Effector CD4-positive, alpha-beta T cell (primary cell): Measurements from ENCODE around the gene CLMP.
"Not testable (repeated sequence)": the region's sequence is repeated elsewhere in the genome, so short reads cannot be mapped to it uniquely, and the experiment has no call there.

Experiments used
- DNase-seq: peaks from one replicate; pipeline ENCODE4 v3.0.0-alpha.2; 2020

Gene CLMP

DNA sequence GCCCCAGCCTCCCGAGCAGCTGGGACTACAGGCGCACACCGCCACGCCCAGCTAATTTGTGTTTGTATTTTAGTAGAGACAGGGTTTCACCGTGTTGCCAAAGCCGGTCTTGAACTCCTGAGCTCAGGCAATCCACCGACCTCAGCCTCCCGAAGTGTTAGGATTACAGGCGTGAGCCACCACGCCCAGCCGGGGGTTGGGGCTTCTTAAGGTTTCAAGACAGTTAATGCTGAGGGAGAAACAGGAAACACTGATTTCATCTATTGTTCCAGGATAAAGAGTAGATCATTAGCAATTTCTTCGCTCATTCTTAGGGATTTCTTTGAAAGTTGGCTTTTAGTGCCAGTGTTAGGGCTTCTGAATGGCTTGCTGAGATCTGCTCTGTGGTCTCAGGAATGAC, 21.2 kb upstream of the CLMP start:
- DNase-seq, result no peak

DNA sequence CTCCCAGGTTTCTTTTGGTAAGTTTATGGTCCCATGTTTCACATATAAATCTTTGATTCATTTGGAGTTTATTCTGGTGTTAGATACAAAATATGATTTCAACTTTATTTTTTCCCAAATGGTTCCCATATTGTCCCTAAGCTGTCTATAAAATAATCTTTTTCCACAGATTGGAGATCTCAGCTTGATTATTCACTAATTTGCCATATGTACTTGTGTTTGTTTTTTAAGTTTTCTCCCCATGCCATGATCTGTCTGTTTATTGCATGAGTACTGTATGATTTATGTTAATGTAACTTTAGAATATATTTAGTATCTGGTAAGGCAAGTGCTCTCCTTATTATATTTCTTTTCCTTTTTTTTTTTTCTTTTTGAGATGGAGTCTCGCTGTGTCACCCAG, 19.9 kb upstream of the CLMP start:
- DNase-seq, result no peak

DNA sequence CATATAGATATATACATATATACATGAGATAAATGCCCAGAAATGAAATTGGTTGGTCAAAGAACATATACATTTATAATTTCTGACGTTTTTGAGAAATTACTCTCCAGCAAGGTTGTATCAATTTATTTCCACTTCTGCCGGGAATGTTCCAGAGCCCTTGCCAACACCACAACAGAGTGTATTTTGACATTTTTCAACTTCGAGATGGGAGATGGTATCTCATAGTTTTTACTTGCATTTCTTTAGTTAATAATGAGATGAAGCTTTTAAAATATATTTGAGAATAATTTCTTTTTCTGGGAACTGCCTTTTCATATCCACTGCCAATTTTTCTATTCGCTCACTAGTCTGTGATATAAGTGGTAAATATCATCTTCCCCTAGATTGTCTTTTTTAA, 19.3 kb upstream of the CLMP start:
- no peak for DNase-seq

DNA sequence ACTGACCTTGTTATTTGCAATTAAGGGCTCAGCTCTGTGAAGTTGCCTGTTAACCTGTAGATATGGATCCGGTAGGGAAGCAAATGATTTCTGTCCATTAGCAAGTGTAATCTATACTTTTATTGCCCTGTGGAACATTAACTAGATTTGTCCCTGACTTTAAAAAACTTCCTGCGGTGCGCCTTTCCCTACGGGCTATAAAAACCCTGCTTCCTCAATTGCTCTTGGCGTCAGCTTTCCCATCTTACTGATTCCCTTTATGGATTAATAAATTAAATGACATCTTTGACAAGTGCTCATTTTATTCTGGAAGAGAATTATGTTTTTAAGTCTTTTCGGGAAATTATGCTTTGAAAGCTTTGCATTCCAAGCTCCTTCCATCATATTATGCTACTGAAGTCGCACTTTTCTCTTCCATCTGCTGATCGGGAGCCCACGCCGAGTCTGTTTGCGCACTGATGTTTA, 18.3 kb upstream of the CLMP start:
- no peak for DNase-seq

DNA sequence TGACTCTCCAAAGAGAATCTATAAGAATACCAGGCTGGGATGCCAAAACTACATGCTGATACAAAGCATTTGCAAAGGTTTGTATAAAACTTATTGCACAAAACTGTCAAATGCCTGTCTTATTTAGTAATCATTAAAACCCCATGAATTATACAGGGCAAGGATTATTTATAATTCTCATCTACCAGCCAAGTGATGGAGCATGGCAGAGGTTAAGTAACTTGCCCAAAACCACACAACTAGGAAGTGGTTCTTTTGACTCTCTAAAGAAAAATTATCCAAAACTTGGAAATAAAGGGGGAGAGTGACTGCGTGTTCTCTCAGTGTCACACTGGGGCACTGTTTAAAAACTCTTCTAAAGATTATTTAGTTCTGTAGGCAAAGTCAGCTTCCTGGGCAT, 17.4 kb upstream of the CLMP start:
- DNase-seq, result no peak

DNA sequence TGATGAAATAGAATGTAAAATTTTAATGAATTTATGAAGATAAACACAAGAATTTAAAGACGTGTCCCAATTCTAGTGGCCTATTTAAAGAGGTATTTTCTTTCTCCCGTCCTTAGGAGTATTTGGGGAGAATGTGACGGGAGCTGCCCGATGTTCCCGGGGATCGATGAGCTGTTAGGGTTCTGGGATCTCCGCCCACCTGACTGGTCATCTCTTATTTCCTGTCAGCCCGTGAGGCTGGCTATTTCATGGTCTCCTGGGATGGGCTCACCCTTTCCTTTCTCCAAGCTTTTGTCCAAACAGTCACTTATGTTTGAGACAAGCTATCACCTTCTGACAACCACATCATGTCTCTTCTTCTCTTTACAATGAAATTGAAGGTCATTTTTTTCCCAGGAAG, 16.9 kb upstream of the CLMP start:
- no peak for DNase-seq

DNA sequence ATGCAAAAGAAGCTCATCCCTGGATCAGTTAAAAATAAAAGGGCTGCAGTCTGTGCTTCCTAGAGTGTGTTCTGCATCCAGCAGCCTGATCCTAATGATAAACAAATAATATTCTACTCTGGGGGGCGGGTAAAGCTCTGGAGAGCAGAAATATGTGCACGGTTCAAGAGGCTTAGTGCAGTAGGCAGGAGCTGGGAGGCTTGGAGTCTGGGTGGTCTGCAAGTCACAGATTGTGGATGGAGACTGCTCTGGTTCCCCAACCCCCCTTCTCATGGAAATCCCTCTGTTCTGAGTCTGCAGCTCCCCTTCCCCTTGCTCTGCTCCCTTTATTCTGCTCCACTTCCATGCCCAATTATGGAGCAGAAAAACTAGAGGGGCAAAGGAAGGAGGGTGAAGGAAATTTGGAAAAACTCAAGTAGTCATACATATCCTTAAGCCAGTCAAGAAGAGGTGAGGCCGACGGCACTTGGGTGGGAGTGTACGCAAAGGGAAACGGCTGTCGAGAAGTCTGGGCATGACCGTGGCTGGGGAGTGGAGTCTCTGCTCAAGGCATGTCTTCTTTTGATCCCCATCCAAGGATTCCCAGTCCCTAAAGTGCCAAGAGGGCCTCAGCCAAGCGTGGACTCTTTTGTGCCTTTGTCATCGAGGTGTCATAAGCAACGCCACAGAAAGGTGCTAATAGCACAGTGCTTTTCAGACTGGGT, 16.3 kb upstream of the CLMP start:
- DNase-seq, result no peak

DNA sequence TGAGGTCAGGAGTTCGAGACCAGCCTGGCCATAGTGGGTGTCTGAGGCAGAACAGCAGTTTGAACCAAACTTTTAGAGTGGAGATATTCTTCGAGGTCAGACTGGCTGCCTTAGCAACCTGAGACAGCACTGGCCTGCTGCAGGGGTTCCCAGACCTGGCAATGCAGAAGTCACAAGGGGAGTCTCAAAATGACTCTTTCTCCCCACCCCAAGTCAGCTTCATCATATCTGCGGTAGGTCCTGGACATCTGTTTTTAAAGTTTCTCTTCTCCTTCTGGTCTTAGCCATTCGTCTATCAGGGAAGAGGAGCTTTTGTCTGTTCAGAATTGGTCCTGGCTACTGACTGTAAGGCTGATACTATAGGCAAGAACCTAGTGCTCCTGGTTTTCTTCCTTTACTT, 14.5 kb upstream of the CLMP start:
- no peak for DNase-seq

DNA sequence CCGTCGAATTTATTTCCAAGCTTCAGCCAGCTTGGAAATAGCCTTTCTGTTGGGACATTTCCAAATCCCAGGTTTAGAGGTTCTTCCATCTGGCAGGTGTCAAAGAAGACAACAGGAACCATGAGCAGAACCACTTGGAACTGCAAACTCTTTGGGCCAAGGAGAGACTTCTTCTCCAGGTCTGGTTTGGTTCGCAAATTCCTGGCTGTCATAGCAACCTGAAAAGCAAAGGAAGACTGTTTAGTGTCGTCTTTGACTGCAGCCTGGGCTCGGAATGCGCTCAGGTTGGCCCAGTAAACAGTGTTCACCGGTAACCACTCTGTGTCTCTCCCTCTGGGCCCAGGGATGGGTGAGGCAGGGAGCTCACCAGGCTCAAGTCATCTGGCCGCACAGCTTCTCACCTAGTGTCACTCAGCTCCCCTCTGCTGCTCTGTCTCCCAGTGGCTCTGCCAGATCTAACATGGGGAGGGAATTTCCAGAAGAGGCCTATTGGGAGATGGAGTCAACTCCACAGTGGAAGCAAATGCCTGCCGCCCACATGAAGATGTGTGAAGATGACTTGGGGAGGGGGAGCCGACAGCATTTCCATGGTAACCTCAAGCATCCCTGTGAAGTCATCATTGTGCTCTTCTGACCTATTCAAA, 11.9 kb upstream of the CLMP start:
- no peak for DNase-seq

DNA sequence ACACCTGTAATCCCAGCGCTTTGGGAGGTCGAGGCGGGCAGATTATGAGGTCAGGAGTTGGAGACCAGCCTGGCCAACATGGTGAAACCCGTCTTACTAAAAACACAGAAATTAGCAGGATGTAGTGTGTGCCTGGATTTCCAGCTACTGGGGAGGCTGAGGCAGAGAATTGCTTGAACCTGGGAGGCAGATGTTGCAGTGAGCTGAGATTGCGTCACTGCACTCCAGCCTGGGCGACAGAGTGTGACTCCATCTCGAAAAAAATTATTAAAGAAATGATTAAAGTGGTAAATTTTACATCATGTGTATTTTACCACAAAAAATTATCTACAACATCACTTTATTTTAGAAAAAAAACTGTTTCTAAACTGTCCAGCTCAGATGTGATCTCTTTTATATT, 11.0 kb upstream of the CLMP start:
- not testable (repeated sequence) for DNase-seq

DNA sequence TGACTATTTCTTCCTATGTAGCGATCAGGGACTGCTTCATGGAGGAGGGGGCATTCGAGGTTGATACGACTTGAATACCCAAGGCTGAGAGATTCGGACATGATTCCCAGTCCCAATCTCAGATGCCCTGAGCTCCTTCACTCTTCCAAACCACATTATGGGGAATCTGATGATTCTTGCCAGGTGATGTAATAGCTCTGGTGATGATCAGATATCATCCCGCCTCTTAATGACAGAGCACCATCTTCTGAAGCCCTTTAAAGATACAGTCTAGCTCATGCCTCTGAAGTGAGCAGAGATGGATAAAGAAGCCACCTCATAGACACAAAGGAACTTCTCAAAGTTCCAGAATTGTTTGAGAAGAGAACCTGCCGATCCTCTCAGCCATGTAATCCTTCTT, 8.9 kb upstream of the CLMP start:
- DNase-seq, result no peak

DNA sequence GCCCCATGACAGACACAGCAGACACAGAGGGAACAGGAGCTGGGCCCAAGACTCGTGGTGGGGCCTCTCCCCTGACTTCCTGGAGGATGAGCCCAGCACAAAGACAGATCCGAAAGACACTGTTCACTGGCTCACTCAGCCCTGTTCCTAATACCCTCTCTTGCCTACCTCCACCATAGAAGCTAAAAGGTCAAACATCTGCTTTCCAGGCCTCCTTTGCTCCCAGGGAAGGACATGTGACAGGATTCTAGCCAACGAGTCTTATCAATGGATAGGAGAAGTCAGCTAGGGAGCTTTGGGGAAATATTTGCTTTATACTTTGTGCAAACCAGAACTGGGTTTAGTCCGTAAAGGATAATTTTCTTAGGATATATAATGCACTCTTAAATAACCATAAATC, 8.4 kb upstream of the CLMP start:
- no peak for DNase-seq

DNA sequence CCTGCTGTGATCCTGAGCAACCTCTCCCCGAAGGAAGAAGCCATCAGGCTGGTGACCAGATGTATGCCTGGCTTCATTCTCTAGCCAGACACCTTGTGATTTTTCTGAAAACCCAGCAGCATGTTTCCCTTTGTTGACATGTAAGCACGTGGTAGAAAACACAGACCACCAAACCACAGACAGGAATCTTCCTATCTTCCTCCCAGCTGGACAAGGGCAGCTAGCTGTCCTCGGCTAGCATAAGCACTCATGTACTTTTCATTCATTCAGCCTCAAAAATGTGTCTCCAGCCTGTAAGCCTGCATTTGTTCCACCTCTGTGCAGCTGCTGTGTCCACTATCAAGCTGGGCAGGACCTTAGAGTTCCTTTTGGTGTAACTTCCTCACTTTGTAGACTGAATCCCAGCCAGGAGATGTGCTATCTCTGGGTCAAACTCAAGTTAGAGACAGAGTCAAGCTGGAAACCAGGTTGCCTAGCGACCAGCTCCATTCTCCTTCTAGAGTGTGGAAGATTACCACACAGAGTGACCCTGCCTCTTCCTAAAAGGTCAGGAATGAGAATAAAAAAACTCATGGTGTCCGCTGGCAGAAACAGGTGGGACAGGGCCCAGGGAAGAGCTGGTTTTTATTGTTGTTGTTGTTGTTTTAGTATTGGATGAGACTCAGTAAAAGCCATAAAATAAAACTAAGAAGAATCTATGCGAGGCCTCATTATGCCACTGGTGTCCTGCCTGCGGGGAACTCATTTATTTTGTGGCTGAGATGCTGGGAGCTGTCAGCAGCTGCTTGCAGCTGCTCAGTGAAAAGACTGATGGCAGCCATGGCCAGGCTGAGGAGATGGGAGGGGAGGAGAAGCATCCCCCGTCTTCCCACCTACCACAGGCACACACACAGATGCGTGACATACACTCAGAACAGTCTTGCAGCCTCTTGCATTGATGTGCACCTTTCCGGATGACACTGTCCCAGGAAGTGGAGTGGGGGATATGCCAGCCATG, 7.4 kb upstream of the CLMP start:
- no peak for DNase-seq

DNA sequence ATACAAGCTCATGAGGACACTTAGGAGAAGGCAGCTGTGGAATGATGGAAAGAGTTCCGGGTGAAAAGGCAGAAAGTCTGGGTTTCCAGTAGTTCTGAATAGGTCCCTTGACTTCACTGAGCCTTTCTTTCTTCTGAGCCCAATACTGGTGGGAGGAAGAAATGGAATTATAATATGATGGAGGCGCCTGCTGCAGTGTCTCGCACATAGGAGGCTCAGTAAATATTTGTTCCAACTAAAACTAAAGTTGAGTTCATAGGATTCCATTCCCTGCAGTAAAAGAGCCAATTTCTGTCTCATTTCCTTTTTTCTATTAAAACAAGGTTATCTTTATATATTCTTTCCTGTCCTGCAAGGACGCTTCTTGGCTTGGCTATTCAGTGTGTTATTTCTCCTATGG, 5.2 kb upstream of the CLMP start:
- DNase-seq, result no peak

DNA sequence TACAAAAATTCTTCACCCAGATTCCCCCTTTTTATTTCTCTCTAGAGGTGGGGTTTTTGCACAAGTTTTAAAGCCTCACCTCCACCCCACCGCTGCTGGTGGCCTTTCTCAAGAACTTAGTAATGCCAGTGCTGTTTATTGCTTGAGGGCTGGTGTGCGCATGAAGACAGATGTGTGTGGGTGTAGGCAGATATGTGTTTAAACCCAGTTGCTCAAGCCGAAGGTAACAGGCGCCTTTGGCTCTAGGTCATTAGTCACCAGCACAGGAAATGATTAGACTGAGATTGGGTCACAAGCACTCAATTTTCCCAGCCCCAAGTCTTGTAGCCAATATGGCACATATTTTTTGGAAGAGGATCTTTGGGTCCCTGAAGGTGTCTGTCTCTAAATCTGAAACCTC, 2.7 kb upstream of the CLMP start:
- no peak for DNase-seq

DNA sequence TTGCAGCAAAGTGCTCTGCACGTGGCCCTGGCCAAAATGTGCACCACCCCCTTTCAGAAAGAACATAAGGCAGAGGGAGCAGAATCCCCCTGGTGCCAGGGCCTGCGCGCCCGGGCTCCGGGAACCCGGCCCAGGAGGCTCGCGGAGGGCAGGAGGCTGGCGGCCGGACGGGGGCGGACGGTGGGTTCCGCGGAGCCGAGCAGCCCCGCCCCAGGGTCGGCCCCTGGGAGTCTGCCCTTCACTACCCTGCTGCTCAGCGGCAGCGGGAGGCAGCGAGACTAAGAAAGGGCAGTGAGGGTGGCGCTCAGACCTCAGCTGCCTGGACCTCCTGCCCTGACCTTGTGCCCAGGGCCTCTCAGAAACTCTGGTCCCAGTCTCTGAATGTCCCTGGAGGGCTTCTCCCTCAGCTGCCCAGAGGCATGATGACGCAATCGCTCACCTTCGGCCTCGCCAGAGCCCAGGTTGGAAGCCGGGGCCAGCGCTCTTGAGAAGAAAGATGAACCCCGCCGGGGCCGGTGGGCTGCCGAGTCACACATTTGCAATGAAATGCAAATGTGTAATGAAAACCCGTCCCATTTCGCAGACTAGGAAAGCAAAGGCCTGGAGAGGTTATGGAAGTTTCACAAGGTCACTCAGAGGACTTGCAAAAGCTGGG, 1.1 kb upstream of the CLMP start:
- DNase-seq, result no peak

DNA sequence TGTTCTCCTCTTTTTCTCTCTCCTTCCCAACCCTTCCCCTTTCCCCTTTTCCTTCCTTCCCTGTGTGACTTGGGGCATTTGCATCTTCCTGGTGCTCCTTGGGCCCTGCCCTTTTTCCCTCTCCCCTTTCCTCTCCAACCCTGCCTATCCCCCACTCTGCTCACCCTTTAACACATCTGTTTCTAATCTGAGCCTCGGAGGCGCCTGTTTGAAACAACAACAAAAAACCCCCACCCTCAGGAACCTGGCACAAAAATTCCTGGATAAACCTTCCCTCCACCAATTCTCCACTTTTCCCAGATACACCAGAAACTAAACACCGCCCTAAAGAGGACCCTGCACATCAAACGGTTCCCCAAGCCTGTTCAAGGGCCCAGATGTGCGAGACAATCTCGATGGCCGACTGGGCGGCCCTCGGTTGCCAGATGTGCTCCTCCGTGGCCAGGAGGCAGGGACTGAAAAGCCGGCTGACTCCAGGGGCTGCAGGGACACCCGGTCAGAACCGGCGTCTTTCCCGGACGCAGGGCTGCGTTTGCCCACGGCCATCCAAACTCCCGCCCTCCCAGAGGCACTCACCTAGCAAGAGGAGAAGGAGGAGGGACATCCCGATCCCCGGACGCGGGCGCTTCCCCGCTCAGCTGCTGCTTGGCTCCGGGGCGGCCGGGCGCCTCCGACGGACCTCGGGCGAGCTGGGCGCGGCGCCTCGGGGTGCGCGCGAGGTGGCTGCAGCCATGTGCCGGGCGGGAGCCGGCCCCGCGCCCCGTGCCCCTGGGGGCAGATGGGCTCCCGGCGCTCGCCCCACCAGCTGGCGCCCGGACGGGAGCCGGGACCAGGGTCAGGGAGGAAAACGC, 486 bp downstream of the CLMP start:
- no peak for DNase-seq

DNA sequence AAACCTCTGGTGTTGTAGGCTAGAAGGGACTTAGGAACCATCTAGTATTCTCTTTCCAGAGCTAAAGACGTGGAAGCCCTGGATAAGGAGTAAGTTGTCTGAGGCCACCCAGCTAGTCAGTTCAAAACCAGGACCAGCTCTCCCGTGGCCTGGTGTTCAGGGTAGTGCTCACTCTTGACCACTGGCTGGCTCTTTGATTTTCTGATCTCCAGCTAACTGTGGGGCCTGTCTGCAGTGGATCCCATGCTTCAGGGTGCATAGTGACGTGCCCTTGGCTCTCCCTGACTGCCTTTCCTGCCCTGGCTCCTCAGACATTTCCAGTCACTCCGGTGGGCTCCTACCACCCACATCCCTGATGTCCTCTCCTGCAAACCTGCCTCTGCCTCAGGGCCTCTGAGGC, 1.3 kb downstream of the CLMP start:
- no peak for DNase-seq

DNA sequence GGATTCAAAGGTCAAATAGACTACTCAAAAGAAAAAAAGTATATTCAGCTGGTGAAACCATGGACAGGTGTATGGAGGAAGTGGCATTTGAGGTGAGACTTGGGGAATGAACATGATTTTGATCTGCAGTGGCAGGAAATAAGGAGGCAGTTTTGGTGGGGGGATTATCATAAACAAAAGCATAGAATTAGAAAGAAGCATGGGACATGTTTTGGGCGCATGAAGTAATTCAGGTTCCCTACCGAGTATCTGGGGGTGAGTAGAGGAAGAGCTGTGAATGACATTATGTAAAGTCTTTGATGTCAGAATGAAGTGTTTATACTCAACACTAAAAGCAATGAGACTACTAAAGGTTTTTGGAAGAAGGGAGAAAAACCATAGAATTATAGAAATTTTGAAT, 3.1 kb downstream of the CLMP start:
- DNase-seq, result no peak

DNA sequence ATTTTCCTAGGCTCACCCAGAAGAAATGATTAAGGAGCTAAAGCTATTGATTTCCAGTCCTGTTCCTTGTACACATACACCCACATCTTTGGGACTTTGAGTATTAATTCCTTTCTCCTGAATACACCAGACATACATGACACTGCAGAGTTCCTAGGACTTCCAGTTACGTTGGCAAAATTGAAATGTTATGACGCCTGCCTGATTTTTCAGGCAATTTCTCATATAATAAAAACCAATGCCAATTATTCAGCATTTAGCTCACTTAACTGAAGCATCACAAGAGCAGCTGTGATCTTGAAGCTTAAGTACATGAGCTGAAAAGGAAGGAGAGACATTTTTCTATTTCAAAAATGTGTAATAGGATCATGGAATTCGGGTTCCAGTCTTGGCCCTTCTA, 4.5 kb downstream of the CLMP start:
- DNase-seq, result no peak

DNA sequence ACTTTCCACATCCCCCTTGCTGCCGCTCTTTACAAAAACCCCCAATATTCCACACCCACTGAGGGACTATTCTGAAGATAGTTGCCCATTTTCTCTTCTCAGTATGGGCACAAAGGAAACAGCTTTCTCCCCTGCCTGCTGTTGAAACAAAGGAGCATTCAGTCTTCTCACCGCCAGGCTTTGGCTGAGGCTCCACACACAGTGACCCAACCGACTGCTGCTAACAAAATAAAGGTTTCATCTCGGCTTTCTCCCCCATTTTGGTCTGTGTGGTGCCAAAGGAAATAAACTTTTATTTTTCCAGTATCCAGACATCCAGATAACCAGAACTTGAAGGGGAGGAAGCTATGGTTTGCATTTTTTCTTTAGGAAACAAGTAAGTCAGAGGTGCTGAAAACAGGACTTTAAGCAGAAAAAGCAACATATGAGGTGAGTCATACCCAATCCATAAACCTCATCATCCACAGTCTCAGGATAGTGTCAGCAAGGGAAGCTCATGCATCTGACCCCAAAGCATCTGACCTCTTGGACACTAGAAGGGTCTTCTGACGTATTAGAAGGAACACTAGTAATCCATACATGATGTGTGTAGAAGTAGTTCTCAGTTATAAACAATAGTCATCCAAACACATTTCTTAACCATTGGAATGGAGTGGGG, 6.4 kb downstream of the CLMP start:
- no peak for DNase-seq
